ENCODE results near the gene TMEFF1.

GRCh38 chr9:100468041-100468440 is 4.9 kb upstream of the TMEFF1 start:
- TF ChIP-seq ATF3 (IDR thresholded peaks at IDR 0.05) (no peak), CTCF (IDR thresholded peaks at IDR 0.05 in 2 of 3, conservative IDR thresholded peaks at IDR 0.05 in 1 of 3; ENCODE audit: borderline replicate concordance in 1 of 3, insufficient read depth in 1 of 3, low read depth in 2 of 3, low read length in 2 of 3) (no peak), POLR2AphosphoS5 (IDR thresholded peaks at IDR 0.05; ENCODE audit: low read depth, low read length) (no peak), EZH2phosphoT487 (IDR thresholded peaks at IDR 0.05; ENCODE audit: borderline replicate concordance) (no peak), POLR2A (IDR thresholded peaks at IDR 0.05; ENCODE audit: borderline replicate concordance, extremely low read depth, insufficient read depth, insufficient read length) (no peak), ZBTB33 (IDR thresholded peaks at IDR 0.05; ENCODE audit: extremely low read depth, insufficient replicate concordance, low read length) (no peak), YY1 (IDR thresholded peaks at IDR 0.05; ENCODE audit: extremely low read depth, insufficient replicate concordance, low read depth, low read length) (no peak), SIN3A (IDR thresholded peaks at IDR 0.05; ENCODE audit: low read depth) (no peak), ZNF274 (IDR thresholded peaks at IDR 0.05; ENCODE audit: low read depth, low read length) (no peak), EZH2 (IDR thresholded peaks at IDR 0.05) (no peak), JUND (IDR thresholded peaks at IDR 0.05) (no peak), REST (IDR thresholded peaks at IDR 0.05; ENCODE audit: low read depth) (no peak), TCF7L2 (IDR thresholded peaks at IDR 0.05; ENCODE audit: borderline replicate concordance, extremely low read depth, insufficient read depth, insufficient read length) (no peak)

Measured in HCT116 (cell line).